Caco-2 (cell line): ENCODE results near the gene GPR137. TPM values are rescaled to one million over a fixed set of nuclear protein-coding genes. Genes with fewer than 3 reads are reported as not detected.

Experiments
- BruUV-seq: library from RNA; stranded (reverse); fragments of 400-500 nt; replicated peaks from 2 replicates; lab custom pipeline; 2021; lab: Mats Ljungman, UMichigan
- CTCF ChIA-PET: fragments of 300-600 bp; sonication (Branson Sonifier 250); formaldehyde crosslinking; loops from one replicate; lab custom pipeline; 2022; ENCODE audit warnings: antibody characterized with exemption; lab: Charles Lee
- POLR2A ChIA-PET: fragments of 300-600 bp; sonication (Branson Sonifier 250); formaldehyde crosslinking; loops from one replicate; lab custom pipeline; 2022; ENCODE audit warnings: antibody characterized with exemption; lab: Charles Lee
- DNase-seq, 2 experiments: peaks; one replicate each; pipeline versions ENCODE4 v3.0.0 to v3.0.0-alpha.2; 2020 to 2022
- H3K27me3 ChIP-seq: replicated peaks from 2 replicates; pipeline ENCODE4 v1.6.0; 2011; ENCODE audit warnings: low read length; ENCODE audit not compliant: control insufficient read depth, insufficient read depth
- H3K36me3 ChIP-seq: 2 replicates; pipeline ENCODE4 v1.5.1; 2011; ENCODE audit warnings: low read length; ENCODE audit not compliant: control insufficient read depth, insufficient read depth
- H3K4me1 ChIP-seq: fragments of 250-450 bp; sonication (Bioruptor Pico); 2 replicates; pipeline ENCODE4 v1.5.1; 2020; ENCODE audit warnings: mild to moderate bottlenecking
- H3K4me3 ChIP-seq: 2 replicates; pipeline ENCODE4 v1.5.1; 2011; ENCODE audit warnings: low read depth, mild to moderate bottlenecking, control low read depth, low read length
- H3K9me3 ChIP-seq: fragments of 250-450 bp; sonication (Bioruptor Pico); 2 replicates; pipeline ENCODE4 v1.5.1; 2020; ENCODE audit warnings: mild to moderate bottlenecking, moderate library complexity
- H3K27ac Mint-ChIP-seq: one replicate; pipeline ENCODE4 v1.8.0; 2022; ENCODE audit warnings: mixed read lengths; ENCODE audit not compliant: unreplicated experiment
- H3K27me3 Mint-ChIP-seq: one replicate; pipeline ENCODE4 v1.8.0; 2022; ENCODE audit warnings: mixed read lengths; ENCODE audit not compliant: insufficient read depth, unreplicated experiment
- H3K36me3 Mint-ChIP-seq: one replicate; pipeline ENCODE4 v1.8.0; 2022; ENCODE audit warnings: mild to moderate bottlenecking, mixed read lengths; ENCODE audit not compliant: insufficient read depth, unreplicated experiment
- H3K4me1 Mint-ChIP-seq: one replicate; pipeline ENCODE4 v1.8.0; 2022; ENCODE audit warnings: low read depth, mixed read lengths; ENCODE audit not compliant: unreplicated experiment
- H3K4me3 Mint-ChIP-seq: one replicate; pipeline ENCODE4 v1.8.0; 2022; ENCODE audit warnings: mild to moderate bottlenecking, moderate library complexity, mixed read lengths; ENCODE audit not compliant: unreplicated experiment
- H3K9me3 Mint-ChIP-seq: one replicate; pipeline ENCODE4 v1.8.0; 2022; ENCODE audit warnings: mixed read lengths; ENCODE audit not compliant: unreplicated experiment
- CTCF ChIP-seq, 2 experiments: fragments of 200-600 bp in 1 of 2; IDR thresholded peaks; 1 replicate in 1 of 2; 2 replicates in 1 of 2; pipeline versions ENCODE4 v1.5.1 to v1.8.0; 2011 to 2022; ENCODE audit warnings: antibody characterized with exemption in 1 of 2, control low read depth in 1 of 2, inconsistent platforms in 1 of 2, low read depth in 1 of 2, low read length in 1 of 2, mild to moderate bottlenecking in 1 of 2, moderate library complexity in 1 of 2; ENCODE audit not compliant: insufficient read depth in 1 of 2, severe bottlenecking in 1 of 2, unreplicated experiment in 1 of 2
- intact Hi-C: fragments of 100-400 bp; cut with micrococcal nuclease; formaldehyde crosslinking; loops from one replicate; pipeline ENCODE4 v1.10.0; 2022; ENCODE audit not compliant: unreplicated experiment
- total RNA-seq: library from RNA; stranded (reverse); gene quantifications from 2 replicates; pipeline ENCODE4 v1.2.3, GENCODE V29; 2022

Gene GPR137
- total RNA-seq, 1 experiment from 2014 or later = 58.5 TPM

- no peaks in the 10 kb centered on the region for H3K27me3 ChIP-seq
- Mint-ChIP-seq H3K27me3 (no peaks in the 10 kb centered on the region), H3K36me3 (peaks cover 24% of the 10 kb centered on the region), H3K27ac (peak overlapping the region; percentile 85), H3K9me3 (no peaks in the 10 kb centered on the region), H3K4me3 (peak overlapping the region; percentile 99), H3K4me1 (peaks cover 13% of the 10 kb centered on the region)
- peak; percentile 77 to 84 for DNase-seq
- ChIA-PET POLR2A (interaction anchor here (1.0 to 1.4 kb wide), 3 partner anchors 11 to 66 kb away, joined by 4 to 6 read pairs (median 4); partner anchors contain the start of genes PRDX5, STIP1 and TRMT112), CTCF (interaction anchor here (0.5 to 1.8 kb wide), 16 partner anchors 9 to 1502 kb away, joined by 3 to 13 read pairs (median 5); partner anchors contain the start of genes ESRRA, FKBP2, NUDT22 and POLR2G)
- H3K36me3 ChIP-seq = peaks cover 4% of the 10 kb centered on the region
- H3K4me1 ChIP-seq = peaks cover 26% of the 10 kb centered on the region
- H3K4me3 ChIP-seq = peak overlapping the region; percentile 66
- intact Hi-C loops = no loop called here
- peak; percentile 36 to 48 for TF ChIP-seq CTCF (IDR thresholded peaks at IDR 0.05; ENCODE audit: insufficient read depth in 1 of 2, low read depth in 1 of 2, low read length in 1 of 2, severe bottlenecking in 1 of 2, unreplicated experiment in 1 of 2)
- H3K9me3 ChIP-seq = no peaks in the 10 kb centered on the region
- TSS peak; percentile 12 for BruUV-seq
Measured at GRCh38 chr11:64252003-64252872, 33.4 kb upstream of the GPR137 start.

DNA sequence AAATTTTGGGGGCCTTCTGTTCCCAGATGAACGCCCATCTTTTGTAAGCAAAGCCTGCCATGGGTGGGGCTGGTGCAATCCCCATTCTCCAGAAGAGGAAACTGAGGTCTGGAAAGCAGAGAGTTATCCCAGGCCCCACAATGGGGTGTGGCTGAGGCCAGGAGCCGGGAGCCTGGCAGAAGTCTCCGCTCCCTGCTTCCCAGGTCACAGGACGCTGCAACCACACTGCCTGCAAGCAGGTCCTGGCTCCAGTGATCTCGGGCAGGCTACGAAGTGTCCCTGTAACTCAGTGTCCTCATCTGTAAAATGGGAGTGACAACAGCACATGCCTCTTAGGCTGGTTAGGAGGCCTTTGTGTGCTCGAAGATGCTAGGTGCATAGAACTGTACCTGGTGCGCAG lies 32.6 kb upstream of the GPR137 start:
- H3K36me3 Mint-ChIP-seq = peaks cover 24% of the 10 kb centered on the region
- H3K4me3 Mint-ChIP-seq = peak overlapping the region; percentile 99
- Histone ChIP-seq H3K9me3 (no peaks in the 10 kb centered on the region), H3K27me3 (no peaks in the 10 kb centered on the region), H3K4me1 (peaks cover 19% of the 10 kb centered on the region), H3K36me3 (peaks cover 4% of the 10 kb centered on the region), H3K4me3 (peak overlapping the region; percentile 66)
- no peaks in the 10 kb centered on the region for H3K27me3 Mint-ChIP-seq
- H3K4me1 Mint-ChIP-seq = peaks cover 8% of the 10 kb centered on the region
- H3K27ac Mint-ChIP-seq = no peak overlapping the region
- POLR2A ChIA-PET = interaction anchor here (1.0 to 1.4 kb wide), 2 partner anchors 64 to 67 kb away, joined by 4 to 6 read pairs; partner anchors contain the start of genes PRDX5, STIP1 and TRMT112
- BruUV-seq = no TSS peak
- H3K9me3 Mint-ChIP-seq = no peaks in the 10 kb centered on the region
- no peak for TF ChIP-seq CTCF (IDR thresholded peaks at IDR 0.05; ENCODE audit: insufficient read depth in 1 of 2, low read depth in 1 of 2, low read length in 1 of 2, severe bottlenecking in 1 of 2, unreplicated experiment in 1 of 2)
- DNase-seq = no peak
- intact Hi-C loops = no loop called here
- CTCF ChIA-PET = interaction anchor here (1.6 kb wide), 1 partner anchor 18 kb away, joined by 13 read pairs; no protein-coding TSS in a partner anchor

GRCh38 chr11:64253481-64253880 lies 32.2 kb upstream of the GPR137 start:
- H3K4me1 ChIP-seq = peaks cover 15% of the 10 kb centered on the region
- peaks cover 26% of the 10 kb centered on the region for H3K36me3 Mint-ChIP-seq
- no peaks in the 10 kb centered on the region for H3K9me3 Mint-ChIP-seq
- no peak overlapping the region for H3K4me3 ChIP-seq
- CTCF ChIA-PET = no interaction called here
- no peaks in the 10 kb centered on the region for H3K9me3 ChIP-seq
- no TSS peak for BruUV-seq
- no peak for TF ChIP-seq CTCF (IDR thresholded peaks at IDR 0.05; ENCODE audit: insufficient read depth in 1 of 2, low read depth in 1 of 2, low read length in 1 of 2, severe bottlenecking in 1 of 2, unreplicated experiment in 1 of 2)
- H3K4me1 Mint-ChIP-seq = peaks cover 8% of the 10 kb centered on the region
- no peaks in the 10 kb centered on the region for H3K27me3 Mint-ChIP-seq
- H3K36me3 ChIP-seq = peaks cover 4% of the 10 kb centered on the region
- no peak overlapping the region for H3K4me3 Mint-ChIP-seq
- DNase-seq = no peak
- POLR2A ChIA-PET = no interaction called here
- intact Hi-C loops = no loop called here
- no peak overlapping the region for H3K27ac Mint-ChIP-seq
- H3K27me3 ChIP-seq = no peaks in the 10 kb centered on the region
